Measurements from ENCODE around the gene KRT83.

KRT83 gene

DNA sequence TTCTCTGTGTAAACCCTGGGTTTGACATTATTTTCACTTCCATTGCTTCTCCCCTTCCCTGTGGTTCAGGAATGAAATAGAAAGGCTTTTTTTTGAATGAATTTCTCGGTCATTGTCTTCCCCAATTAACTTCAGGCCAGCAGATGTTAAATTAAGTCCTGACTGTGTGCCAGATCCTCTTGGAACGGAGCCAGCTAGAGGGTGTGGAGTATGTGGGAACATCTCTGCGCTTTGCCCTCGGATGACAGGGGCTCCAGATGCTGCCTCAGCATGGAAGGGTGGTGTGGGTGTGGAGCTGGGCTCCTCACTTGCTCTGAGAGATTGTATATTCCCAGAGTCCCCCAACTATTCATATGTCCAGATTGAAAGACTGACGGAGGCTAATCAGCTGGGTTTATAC is 33.0 kb upstream of the KRT83 start:
- Histone ChIP-seq H3K27ac (no peak overlapping the region), H4K20me1 (no peaks in the 10 kb centered on the region), H3K4me2 (no peak overlapping the region), H3K9me3 (no peaks in the 10 kb centered on the region), H3K4me3 (no peak overlapping the region), H3K9ac (no peak overlapping the region), H3K36me3 (no peaks in the 10 kb centered on the region), H3K4me1 (peaks cover 57% of the 10 kb centered on the region), H3K27me3 (no peaks in the 10 kb centered on the region)
- no peak for TF ChIP-seq Cebpa-rat (IDR thresholded peaks at IDR 0.05)

DNA sequence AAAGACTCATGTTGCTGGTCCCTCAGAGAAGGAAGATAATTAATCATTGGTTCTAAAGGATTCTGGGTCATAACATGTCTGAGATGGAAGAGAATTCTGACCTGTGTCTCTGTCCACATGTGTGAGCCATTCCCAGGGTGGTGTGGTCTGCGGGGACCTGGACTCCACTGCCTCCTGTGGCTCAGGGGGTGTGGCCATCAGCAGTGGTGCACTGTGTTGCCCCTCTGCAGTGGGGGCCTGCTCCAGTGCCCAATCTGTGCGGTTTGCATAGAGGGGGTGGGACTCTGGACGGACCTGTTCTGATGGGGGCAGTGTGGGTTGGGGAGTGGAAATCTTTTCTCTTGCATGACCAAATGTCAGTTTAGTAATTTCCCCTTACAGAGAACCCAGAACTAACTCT is 32.6 kb upstream of the KRT83 start:
- H3K27me3 ChIP-seq: no peaks in the 10 kb centered on the region
- H3K4me3 ChIP-seq: no peak overlapping the region
- H3K9ac ChIP-seq: no peak overlapping the region
- no peak for TF ChIP-seq Cebpa-rat (IDR thresholded peaks at IDR 0.05)
- H3K9me3 ChIP-seq: no peaks in the 10 kb centered on the region
- peaks cover 57% of the 10 kb centered on the region for H3K4me1 ChIP-seq
- H3K27ac ChIP-seq: no peak overlapping the region
- no peaks in the 10 kb centered on the region for H4K20me1 ChIP-seq
- no peaks in the 10 kb centered on the region for H3K36me3 ChIP-seq
- no peak overlapping the region for H3K4me2 ChIP-seq

DNA sequence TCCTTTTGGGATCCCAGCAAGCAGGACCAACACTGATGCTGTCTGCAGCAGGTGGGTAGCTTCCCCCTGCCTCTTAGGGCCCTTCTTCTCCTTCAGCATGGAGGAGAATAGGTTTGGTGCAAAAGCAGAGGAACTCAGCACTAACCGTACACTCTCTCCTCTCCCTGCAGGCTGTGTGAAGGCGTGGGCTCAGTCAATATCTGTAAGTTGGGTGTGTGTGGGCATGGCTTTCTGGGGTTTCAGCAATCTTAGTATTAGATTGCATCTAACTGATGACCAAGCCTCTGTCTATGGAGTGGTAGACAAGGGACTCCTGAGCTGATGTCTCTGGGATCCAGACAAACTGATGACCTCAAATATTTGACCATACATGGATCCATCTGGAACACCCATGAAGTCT is 31.8 kb upstream of the KRT83 start:
- Histone ChIP-seq H3K9ac (no peak overlapping the region), H3K4me3 (no peak overlapping the region), H3K9me3 (no peaks in the 10 kb centered on the region), H3K36me3 (no peaks in the 10 kb centered on the region), H4K20me1 (no peaks in the 10 kb centered on the region), H3K4me1 (peaks cover 49% of the 10 kb centered on the region), H3K4me2 (no peak overlapping the region), H3K27ac (no peak overlapping the region), H3K27me3 (no peaks in the 10 kb centered on the region)
- TF ChIP-seq Cebpa-rat (IDR thresholded peaks at IDR 0.05): no peak

DNA sequence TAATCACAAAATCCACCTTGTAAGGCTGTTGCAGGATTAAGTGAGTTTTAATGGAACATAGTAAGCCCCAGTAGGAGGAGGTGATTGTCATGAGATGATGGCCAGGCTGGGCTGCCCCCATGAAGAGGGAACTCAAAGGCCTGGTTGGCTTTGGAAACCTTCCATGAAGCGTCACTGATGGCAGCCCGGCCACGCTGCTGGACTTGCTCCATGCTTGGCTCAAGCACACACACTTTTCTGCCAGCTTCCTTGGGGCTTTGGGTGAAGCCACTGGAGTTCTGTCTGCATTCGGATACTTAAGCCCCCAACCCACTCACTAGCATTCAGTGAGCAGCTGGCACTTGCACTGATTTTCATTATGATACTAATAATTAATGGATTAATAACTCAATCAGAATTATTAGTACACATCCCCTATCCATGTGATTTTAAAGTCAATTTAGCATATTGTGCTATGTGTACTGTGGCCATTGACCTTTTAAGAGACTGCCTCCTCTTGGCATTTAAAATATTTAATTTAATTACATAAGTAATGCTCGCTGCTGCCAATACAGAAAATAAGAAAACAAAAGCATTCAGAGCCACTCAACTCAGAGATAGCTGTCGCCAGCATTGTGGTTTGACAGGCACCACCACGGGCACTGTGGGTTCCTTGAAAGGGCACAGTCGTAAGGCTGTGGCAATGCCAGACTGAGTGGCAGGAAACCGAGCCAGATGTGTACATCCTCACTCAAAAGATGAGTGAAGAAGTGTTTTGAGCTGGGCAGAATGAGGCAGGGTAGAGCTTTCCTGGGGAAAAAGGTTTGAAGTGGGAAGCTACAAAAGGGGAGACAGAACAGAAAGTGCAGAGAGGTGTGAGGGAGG is 30.2 kb upstream of the KRT83 start:
- H3K27me3 ChIP-seq: no peaks in the 10 kb centered on the region
- peak overlapping the region; percentile 76 for H3K4me2 ChIP-seq
- peaks cover 50% of the 10 kb centered on the region for H3K4me1 ChIP-seq
- H3K27ac ChIP-seq: no peak overlapping the region
- no peaks in the 10 kb centered on the region for H3K36me3 ChIP-seq
- no peaks in the 10 kb centered on the region for H3K9me3 ChIP-seq
- H3K4me3 ChIP-seq: no peak overlapping the region
- no peaks in the 10 kb centered on the region for H4K20me1 ChIP-seq
- TF ChIP-seq Cebpa-rat (IDR thresholded peaks at IDR 0.05): no peak
- H3K9ac ChIP-seq: no peak overlapping the region

DNA sequence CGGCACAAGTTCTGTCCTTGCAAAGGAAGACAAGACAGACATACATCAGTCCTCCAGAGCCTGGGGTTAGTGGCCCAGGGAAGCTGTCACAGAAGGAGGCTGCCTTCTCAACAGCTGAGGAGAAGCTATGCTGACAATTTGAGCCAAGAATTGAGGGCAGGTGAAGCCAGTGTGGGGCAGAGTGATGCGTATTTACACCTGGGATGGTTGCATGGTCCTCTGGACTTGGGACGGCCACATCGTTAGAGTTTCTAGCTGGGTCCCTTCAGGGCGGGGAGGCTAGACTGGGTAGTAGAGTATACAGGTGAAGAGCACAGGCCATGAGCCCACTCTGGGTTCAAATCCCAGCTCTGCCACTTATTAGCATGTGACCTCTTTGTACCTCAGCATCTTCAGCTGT is 29.6 kb upstream of the KRT83 start:
- Histone ChIP-seq H3K27ac (no peak overlapping the region), H3K4me1 (peaks cover 57% of the 10 kb centered on the region), H3K9ac (no peak overlapping the region), H3K4me3 (no peak overlapping the region), H3K36me3 (no peaks in the 10 kb centered on the region), H3K9me3 (no peaks in the 10 kb centered on the region), H4K20me1 (no peaks in the 10 kb centered on the region), H3K4me2 (peak overlapping the region; percentile 76), H3K27me3 (no peaks in the 10 kb centered on the region)
- TF ChIP-seq Cebpa-rat (IDR thresholded peaks at IDR 0.05): no peak

DNA sequence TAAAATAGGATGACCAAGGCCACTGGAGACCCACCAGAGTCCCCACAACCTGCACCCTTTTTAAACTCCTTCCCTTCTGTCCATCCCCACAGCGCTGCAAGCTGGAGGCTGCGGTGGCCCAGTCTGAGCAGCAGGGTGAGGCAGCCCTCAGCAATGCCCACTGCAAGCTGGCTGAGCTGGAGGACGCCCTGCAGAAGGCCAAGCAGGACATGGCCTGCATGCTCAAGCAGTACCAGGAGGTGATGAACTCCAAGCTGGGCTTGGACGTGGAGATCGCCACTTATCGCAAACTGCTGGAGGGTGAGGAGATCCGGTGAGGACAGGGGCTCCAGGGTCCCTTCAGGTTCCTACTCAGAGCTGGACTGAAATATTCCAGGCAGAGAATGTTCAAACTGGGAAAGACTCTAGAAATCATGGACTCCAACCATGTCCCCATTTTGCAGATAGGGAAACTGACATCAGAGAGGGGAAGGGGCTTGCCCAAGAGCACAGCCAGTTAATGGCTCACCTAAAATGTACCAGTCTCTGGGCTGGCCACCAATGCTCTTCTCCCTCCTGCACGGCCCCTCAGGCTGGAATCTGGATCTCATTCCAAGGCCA is 28.9 kb upstream of the KRT83 start:
- peak overlapping the region; percentile 18; the same call in 1 of the 2 replicates for H3K4me2 ChIP-seq
- H3K4me3 ChIP-seq: no peak overlapping the region
- no peaks in the 10 kb centered on the region for H4K20me1 ChIP-seq
- TF ChIP-seq Cebpa-rat (IDR thresholded peaks at IDR 0.05): no peak
- no peak overlapping the region for H3K27ac ChIP-seq
- peaks cover 59% of the 10 kb centered on the region for H3K4me1 ChIP-seq
- no peaks in the 10 kb centered on the region for H3K9me3 ChIP-seq
- H3K9ac ChIP-seq: no peak overlapping the region
- no peaks in the 10 kb centered on the region for H3K27me3 ChIP-seq
- no peaks in the 10 kb centered on the region for H3K36me3 ChIP-seq

DNA sequence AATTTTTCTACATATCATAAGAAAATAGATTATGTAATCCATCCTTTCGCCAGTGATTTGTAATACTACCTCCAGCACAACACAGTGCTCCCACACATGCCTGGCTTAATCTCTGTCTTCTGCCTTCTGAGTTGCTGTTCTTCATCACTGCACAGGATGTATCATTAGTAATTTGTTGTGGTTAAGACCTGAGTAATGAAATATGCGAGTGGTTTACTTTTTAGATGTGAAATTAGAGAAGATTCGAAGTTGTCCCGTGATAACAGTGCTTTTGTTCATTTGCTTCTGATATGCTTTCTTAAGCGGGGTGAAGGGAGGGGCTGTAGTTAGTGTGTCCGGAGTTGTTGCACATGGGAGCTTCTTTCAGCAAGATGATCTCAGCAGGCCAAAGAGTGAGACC is 28.0 kb upstream of the KRT83 start:
- H4K20me1 ChIP-seq: no peaks in the 10 kb centered on the region
- peaks cover 59% of the 10 kb centered on the region for H3K4me1 ChIP-seq
- no peak overlapping the region for H3K27ac ChIP-seq
- no peaks in the 10 kb centered on the region for H3K36me3 ChIP-seq
- no peak for TF ChIP-seq Cebpa-rat (IDR thresholded peaks at IDR 0.05)
- peak overlapping the region; percentile 10; the same call in 1 of the 2 replicates for H3K4me2 ChIP-seq
- H3K27me3 ChIP-seq: no peaks in the 10 kb centered on the region
- no peak overlapping the region for H3K9ac ChIP-seq
- H3K4me3 ChIP-seq: no peak overlapping the region
- no peaks in the 10 kb centered on the region for H3K9me3 ChIP-seq

DNA sequence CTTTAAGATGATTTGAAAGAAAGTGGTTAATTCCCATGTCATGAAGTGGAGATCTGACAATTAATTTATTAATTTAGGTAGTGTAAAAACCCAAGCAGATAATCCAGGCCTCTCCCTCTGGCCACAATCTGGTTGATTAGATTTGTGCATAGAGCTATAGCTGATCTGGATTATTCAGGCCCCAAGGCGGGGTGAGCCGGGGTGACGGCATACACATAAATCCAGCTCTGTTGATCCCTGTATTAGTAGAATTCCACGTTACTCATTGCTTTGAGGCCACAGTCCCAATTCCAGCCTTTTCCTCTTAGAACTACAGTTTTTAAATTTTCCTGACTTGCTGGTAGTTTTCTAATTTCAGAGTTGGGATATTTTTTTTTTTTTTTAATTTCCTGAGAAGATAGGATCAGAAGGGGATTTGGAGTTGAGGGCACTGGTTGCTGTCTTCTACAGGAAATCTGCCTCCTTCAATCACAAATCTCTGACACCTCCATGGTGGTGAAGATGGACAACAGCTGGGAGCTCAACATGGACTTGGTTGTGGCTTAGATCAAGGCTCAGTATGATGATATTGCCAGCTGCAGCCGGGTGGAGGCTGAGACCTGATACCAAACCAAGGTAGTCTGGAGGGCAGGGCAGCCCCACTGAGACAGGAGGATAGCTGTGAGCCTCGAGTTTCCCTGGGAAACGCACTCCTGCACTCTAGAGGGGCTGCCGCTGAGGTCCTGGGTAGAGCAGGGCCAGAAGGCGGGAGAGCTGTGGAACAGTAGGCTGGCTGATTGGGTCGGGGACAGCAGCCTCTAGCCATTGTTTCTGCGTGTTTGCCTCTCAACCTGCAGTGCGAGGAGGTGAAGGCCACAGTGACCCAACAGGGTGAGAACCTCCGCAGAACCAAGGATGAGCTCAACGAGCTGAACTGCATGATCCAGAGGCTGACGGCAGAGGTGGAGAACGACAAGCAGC is 26.6 kb upstream of the KRT83 start:
- Histone ChIP-seq H3K36me3 (no peaks in the 10 kb centered on the region), H3K4me1 (peaks cover 58% of the 10 kb centered on the region), H3K4me3 (no peak overlapping the region), H3K9ac (no peak overlapping the region), H3K27me3 (no peaks in the 10 kb centered on the region), H3K4me2 (peak overlapping the region; percentile 57; the same call in 1 of the 2 replicates), H4K20me1 (no peaks in the 10 kb centered on the region), H3K9me3 (peaks cover 7% of the 10 kb centered on the region), H3K27ac (0 out of 2 replicates have a peak overlapping the region, but pooled peaks have one; percentile 55)
- TF ChIP-seq Cebpa-rat (IDR thresholded peaks at IDR 0.05): no peak

DNA sequence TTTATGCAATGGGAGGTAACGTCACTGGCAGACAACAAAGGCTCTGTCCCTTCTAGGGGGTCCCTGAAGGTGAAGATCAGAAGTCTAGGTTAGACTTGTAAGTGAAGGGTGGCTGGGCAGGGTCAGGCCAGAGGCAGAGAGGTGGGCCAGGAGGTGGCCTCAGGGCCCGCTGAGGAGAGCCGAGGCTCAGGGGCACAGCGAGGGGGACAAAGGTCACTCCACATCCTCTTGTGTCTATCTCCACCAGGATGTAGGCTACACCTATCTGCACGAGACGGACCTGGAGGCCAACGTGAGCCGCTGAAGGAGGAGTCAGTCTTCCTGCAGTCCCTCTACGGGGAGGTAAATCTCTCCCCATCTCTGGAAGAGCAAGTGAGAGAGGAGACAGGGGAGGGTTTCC is 25.8 kb upstream of the KRT83 start:
- peak overlapping the region; percentile 55 for H3K27ac ChIP-seq
- H3K27me3 ChIP-seq: no peaks in the 10 kb centered on the region
- no peak for TF ChIP-seq Cebpa-rat (IDR thresholded peaks at IDR 0.05)
- peak overlapping the region; percentile 57 for H3K4me2 ChIP-seq
- peaks cover 49% of the 10 kb centered on the region for H3K4me1 ChIP-seq
- H3K4me3 ChIP-seq: no peak overlapping the region
- H3K36me3 ChIP-seq: no peaks in the 10 kb centered on the region
- H3K9ac ChIP-seq: peak overlapping the region; percentile 11; the same call in 1 of the 2 replicates
- H4K20me1 ChIP-seq: no peaks in the 10 kb centered on the region
- H3K9me3 ChIP-seq: peaks cover 7% of the 10 kb centered on the region

All from BLaER1 (cell line).